GM21576 (cell line): ENCODE measurements around the gene LDHA.
"Not testable (repeated sequence)": the region's sequence is repeated elsewhere in the genome, so short reads cannot be mapped to it uniquely, and the experiment has no call there.

Source experiments
- ATAC-seq: cut with Tn5 transposase; IDR thresholded peaks from one replicate; pipeline ENCODE4 v1.9.1; 2021; ENCODE audit warnings: mild to moderate bottlenecking, moderate library complexity; ENCODE audit not compliant: unreplicated experiment

LDHA gene

GRCh38 chr11:18393581-18394274, 635 bp upstream of the LDHA start:
- ATAC-seq, result no peak

DNA sequence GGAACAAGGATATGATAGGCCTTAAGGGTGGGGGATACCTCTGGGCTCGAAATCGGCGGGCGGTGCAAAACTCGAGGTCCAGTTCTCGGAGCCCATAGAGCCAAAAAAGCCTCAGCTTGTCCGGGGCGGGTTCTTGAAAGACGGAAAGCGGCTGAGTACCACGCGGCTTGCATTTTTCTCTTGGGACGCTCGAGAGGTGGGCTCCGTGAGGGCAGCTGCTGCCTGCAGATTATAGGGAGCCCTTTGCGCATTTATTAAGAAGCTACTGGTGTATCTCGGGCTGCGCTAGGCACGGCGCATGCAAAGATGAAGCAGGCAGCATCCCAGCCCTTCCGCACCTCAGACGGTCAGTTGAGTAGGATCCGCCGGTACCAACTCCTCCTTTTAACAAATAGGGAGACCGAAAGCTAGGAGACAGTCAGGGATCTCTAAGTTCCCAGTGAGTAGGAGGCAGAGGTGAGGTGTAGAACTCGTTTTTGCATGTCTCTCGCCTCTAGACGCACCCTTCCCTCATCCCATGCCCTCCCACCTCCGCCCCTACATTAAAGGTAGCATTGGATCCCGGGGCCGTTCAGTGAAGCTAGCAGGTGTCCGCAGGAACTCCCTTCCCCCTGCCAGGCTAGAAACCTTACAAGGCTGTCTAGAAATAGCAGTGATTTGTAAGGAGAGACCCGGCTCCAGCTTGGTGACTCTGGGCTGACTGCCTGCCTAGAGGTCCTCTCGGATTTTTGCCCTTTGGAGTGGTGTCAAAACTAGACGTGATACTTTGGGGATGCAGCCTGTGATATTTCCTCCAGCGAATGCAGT, 768 bp downstream of the LDHA start:
- no peak for ATAC-seq

DNA sequence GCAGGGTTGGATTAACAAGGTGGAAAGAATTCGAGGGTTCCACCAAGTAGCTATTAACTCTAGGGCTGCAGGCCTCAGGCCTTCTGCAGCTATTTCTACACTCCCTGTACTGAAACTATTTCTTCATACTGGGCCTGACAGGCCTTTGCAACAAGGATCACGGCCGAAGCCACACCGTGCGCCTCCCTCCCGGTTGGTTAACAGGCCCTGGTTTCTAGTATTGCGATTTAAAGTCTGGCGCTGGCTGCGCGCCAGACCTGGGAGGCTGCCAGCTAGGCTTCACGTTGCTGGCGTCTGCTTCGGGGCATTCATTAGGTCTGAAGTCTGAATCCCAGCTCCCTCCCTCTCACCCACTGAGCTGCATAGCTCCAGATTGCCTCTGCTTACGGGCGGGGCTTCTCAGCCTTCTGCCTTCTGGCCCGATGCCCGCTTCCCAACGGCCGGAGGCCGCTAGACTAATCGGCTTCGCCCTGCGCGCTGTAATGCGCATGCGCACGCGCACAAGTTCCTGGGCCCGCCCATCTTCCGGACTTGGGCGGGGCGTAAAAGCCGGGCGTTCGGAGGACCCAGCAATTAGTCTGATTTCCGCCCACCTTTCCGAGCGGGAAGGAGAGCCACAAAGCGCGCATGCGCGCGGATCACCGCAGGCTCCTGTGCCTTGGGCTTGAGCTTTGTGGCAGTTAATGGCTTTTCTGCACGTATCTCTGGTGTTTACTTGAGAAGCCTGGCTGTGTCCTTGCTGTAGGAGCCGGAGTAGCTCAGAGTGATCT, 1.6 kb downstream of the LDHA start:
- peak; percentile 61 for ATAC-seq

- ATAC-seq, result no peak
Observed at GRCh38 chr11:18397921-18398320, 3.6 kb downstream of the LDHA start.

GRCh38 chr11:18401077-18401476, 6.7 kb downstream of the LDHA start:
- not testable (repeated sequence) for ATAC-seq

DNA sequence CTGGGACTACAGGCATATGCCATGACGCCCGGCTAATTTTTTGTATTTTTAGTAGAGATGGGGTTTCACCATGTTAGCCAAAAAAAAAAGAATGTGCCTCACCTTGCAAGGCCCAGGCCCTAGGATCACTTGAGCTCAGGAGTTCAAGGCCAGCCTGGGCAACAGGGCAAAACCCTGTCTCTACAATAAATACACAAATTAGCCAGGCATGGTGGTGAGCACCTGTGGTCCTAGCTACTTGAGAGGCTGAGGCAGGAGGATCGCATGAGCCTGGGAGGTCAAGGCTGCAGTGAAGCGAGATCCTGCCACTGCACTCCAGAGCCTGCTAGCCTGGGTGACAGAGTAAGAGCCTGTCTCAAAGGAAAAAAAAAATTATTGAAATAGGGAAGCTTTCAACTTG, 9.7 kb downstream of the LDHA start:
- no peak for ATAC-seq

GRCh38 chr11:18407400-18407799, 13.0 kb downstream of the LDHA start:
- not testable (repeated sequence) for ATAC-seq

DNA sequence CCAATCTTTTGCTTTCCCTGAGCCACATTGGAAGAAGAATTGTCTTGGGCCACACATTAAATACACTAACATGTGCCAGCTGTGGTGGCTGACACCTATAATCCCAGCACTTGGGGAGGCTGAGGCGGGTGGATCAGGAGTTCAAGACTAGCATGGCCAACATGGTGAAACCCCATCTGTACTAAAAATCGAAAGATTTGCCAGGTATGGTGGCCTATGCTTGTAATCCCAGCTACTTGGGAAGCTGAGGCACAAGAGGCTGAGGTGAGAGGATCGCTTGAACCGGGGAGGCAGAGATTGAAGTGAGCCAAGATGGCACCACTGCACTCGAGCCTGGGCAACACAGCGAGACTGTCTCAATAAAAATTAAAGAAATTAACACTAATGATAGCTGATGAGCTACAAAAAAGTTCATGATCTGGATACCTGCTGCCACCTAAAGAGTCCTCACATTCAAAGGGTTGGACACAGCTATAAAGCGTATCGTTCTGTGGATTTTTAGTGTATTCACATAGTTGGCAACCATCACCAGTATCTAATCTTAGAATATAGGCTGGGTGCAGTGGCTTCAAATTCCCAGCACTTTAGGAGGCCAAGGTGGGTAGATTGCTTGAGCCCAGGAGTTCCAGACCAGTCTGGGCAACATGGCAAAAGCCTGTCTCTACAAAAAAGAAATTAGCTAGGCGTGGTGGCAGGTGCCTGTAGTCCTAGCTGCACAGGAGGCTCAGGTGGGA, 14.4 kb downstream of the LDHA start:
- ATAC-seq, result no peak

GRCh38 chr11:18416459-18416858, 22.1 kb downstream of the LDHA start:
- no peak for ATAC-seq

DNA sequence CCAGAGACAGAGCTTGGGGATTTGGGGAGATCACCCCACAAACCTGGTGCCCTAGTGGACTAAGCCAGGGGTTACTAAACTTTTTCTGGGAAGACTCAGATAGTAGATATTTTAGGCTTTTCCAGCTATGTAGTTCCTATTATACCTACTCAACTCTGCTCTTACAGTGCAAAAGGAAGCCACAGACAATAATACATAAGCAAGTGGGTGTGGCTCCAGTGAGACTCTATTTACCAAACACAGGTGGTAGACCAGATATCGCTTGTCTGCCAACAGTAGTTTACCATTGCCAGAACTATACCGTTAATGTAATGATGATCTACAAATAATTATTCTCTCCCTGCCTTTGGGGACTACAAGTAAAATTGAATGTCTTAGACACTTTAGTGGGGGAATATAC, 24.7 kb downstream of the LDHA start:
- no peak for ATAC-seq

DNA sequence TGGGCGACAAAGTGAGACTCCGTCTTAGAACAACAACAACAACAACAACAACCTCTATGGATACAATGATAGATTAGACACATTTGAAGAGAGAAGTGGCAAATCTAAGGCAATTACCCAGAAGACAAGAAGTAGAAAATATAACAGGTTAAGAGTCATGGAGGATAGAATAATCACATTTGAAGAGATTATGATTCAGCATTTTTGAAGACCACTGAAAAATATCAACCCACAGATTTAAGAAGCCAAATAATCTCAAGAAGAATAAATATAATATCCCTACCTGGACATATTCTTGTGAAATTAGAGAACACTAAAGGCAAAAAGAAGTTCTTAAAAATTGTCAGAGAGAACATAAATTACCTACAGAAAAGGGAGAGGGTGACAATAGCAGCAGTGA, 25.7 kb downstream of the LDHA start:
- no peak for ATAC-seq

DNA sequence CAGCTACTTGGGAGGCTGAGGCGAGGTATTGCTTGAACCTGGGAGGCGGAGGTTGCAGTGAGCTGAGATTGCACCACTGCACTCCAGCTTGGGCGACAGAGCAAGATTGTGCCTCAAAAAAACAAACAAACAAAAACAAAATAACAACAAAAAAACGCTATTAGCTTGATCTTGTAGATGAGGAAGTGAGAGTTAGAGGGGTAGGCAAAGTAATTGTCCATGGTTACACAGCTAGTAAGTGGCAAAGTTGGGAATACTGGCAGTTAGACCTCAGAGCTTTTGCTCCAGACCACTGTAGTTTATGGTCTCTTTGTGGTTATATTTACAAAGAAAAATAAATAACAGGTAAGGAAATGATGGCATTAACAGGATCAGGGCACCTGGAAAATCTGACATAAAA, 32.9 kb downstream of the LDHA start:
- ATAC-seq, result no peak

DNA sequence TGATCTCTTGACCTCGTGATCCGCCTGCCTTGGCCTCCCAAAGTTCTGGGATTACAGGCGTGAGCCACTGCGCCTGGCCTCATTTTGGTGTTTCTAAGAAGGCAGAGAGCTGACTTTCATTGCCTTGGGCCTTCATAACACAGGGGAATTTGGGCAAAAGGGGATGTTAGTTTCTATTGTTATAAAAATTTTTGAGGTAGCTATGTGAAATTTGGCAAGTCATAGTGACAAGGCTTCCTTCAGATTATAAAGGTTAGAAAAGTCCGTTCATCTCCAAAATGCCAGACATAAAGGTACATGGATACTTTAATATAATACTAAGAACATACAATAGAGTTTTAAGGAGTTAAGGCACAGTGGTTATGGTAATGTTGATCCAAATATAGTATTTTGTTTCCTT, 35.0 kb downstream of the LDHA start:
- ATAC-seq, result no peak

DNA sequence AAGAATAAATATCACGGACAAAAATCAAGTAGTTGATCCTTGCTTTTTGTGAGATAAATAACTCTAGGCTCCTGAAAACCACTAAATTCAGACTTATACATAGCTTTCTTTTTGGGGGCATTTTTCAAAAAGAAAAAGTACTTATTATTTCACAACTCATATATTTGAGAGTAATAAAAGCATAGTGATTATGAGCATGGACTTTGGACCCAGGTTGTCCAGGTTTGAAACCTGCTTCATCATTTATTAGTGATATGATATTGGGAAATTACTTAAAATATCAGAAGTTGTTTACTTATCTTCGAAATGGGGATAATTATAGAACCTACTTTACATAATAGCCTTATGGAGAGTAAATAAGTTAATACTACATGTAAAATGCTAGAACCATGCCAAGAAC, 44.3 kb downstream of the LDHA start:
- ATAC-seq, result no peak

- no peak for ATAC-seq
Observed at GRCh38 chr11:18449251-18449650, 54.9 kb downstream of the LDHA start.

GRCh38 chr11:18452927-18453326, 58.6 kb downstream of the LDHA start:
- no peak for ATAC-seq

DNA sequence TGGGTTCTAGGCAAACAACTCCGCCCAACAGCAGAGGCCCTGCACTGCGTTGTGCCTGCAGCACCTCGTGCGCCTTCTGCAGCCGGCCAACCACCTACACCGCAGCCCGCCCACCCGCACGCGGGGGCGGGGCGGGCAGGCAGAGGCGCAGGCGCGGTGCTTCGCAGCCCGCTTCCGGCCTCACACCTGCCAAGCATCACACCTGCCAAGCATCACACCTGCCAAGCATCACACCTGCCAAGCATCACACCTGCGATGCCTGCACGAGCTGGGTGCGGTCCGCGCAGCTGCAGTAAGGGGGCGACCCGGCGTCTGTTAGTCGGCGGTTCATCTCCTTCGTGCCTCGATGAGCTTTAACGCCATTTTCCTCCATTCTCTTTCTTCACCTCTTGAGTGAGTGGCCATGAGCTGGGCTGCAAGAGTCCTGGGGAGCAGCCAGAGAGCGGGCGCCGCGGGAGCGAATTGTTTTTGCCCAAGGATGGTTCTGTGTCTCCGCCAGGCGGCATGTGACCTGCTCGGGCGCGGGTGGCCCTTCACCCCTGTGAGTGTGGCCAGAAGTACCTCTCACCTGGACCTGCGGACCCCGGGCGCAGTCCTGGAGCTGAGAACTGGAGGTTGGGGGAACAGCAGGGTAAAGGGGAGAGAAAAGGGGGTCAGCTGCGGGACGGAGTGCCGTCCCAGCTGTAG, 61.5 kb downstream of the LDHA start, which contains the start of gene LDHAL6A:
Gene LDHAL6A (plus strand): TSS at position 171 of the 687 bp plus-strand sequence. CDS start 825 bp downstream, outside the sequence.
- no peak for ATAC-seq

GRCh38 chr11:18457450-18457849, 63.1 kb downstream of the LDHA start:
- ATAC-seq, result no peak
